Kidney epithelial cell (primary cell): ENCODE measurements around the gene SLC16A10. TPM values are rescaled to one million over a fixed set of nuclear protein-coding genes. Genes with fewer than 3 reads are reported as not detected.

Source experiments
- DNase-seq: peaks from one replicate; pipeline ENCODE4 v3.0.0-alpha.2; 2010; ENCODE audit warnings: low read depth
- H3K27me3 ChIP-seq: 2 replicates; pipeline ENCODE4 v1.6.0; 2011; ENCODE audit warnings: low read length; ENCODE audit not compliant: control insufficient read depth, insufficient read depth
- H3K36me3 ChIP-seq: 2 replicates; pipeline ENCODE4 v1.5.1; 2011; ENCODE audit warnings: low read length; ENCODE audit not compliant: control insufficient read depth, insufficient read depth
- H3K4me3 ChIP-seq: 2 replicates; pipeline ENCODE4 v1.5.1; 2011; ENCODE audit warnings: low read depth, mild to moderate bottlenecking, control low read depth, low read length
- CTCF ChIP-seq: IDR thresholded peaks from 2 replicates; pipeline ENCODE4 v1.5.1; 2011; ENCODE audit warnings: mild to moderate bottlenecking, moderate library complexity, low read length, control low read depth, inconsistent platforms; ENCODE audit not compliant: insufficient read depth, poor library complexity, severe bottlenecking
- total RNA-seq: library from RNA; depleted of rRNA; stranded (reverse); fragments of >200 nt; gene quantifications from 2 replicates; pipeline ENCODE4 v1.2.3, GENCODE V29; 2015

The SLC16A10 gene
- total RNA-seq, 1 donor from 2014 or later: 1.0 TPM

- peaks cover 1% of the 10 kb centered on the region for H3K36me3 ChIP-seq
- no peaks in the 10 kb centered on the region for H3K27me3 ChIP-seq
- no peak for TF ChIP-seq CTCF
- H3K4me3 ChIP-seq: no peak overlapping the region
- DNase-seq: peak; percentile 45
These were observed 176.5 kb downstream of the SLC16A10 start for GRCh38 chr6:111263837-111264236.

GRCh38 chr6:111265842-111266241 is 178.5 kb downstream of the SLC16A10 start:
- no peak for TF ChIP-seq CTCF
- no peaks in the 10 kb centered on the region for H3K27me3 ChIP-seq
- no peak for DNase-seq
- H3K4me3 ChIP-seq: no peak overlapping the region
- H3K36me3 ChIP-seq: peaks cover 1% of the 10 kb centered on the region

DNA sequence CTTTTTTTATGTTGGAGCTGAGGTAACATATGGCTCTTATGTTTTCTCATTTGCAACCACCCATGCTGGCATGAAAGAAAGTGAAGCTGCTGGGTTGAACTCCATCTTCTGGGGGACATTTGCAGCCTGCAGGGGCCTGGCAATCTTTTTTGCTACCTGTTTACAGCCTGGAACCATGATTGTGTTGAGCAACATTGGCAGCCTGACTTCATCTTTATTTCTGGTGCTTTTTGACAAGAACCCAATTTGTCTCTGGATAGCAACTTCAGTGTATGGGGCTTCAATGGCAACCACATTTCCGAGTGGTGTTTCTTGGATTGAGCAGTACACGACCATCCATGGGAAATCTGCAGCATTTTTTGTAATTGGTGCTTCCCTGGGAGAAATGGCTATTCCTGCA is 179.0 kb downstream of the SLC16A10 start:
- DNase-seq: no peak
- H3K36me3 ChIP-seq: peaks cover 1% of the 10 kb centered on the region
- TF ChIP-seq CTCF: no peak
- H3K27me3 ChIP-seq: no peaks in the 10 kb centered on the region
- H3K4me3 ChIP-seq: no peak overlapping the region

GRCh38 chr6:111267764-111268333 is 180.5 kb downstream of the SLC16A10 start:
- Histone ChIP-seq H3K4me3 (no peak overlapping the region), H3K27me3 (no peaks in the 10 kb centered on the region), H3K36me3 (peaks cover 1% of the 10 kb centered on the region)
- no peak for DNase-seq
- TF ChIP-seq CTCF: no peak

- H3K36me3 ChIP-seq: peaks cover 1% of the 10 kb centered on the region
- H3K27me3 ChIP-seq: no peaks in the 10 kb centered on the region
- H3K4me3 ChIP-seq: no peak overlapping the region
- DNase-seq: no peak
- no peak for TF ChIP-seq CTCF
These were observed 182.2 kb downstream of the SLC16A10 start for GRCh38 chr6:111269401-111269970.

GRCh38 chr6:111270121-111270520 is 182.8 kb downstream of the SLC16A10 start:
- no peak overlapping the region for H3K4me3 ChIP-seq
- DNase-seq: no peak
- no peaks in the 10 kb centered on the region for H3K36me3 ChIP-seq
- TF ChIP-seq CTCF: no peak
- H3K27me3 ChIP-seq: no peaks in the 10 kb centered on the region
